A549 (cell line): Measurements from ENCODE around the gene STAG3. TPM values are rescaled to one million over a fixed set of nuclear protein-coding genes. Genes with fewer than 3 reads are reported as not detected.
"Not testable (repeated sequence)": the region's sequence is repeated elsewhere in the genome, so short reads cannot be mapped to it uniquely, and the experiment has no call there.

Experiments
- ATAC-seq, 2 experiments: fragments of 200-7000 bp in 1 of 2; fragments of >200 bp in 1 of 2; cut with Nextera tagmentation in 1 of 2; cut with Tn5 transposase in 1 of 2; 3 replicates each; pipeline versions ENCODE4 v1.8.0 to v1.9.1; 2018 to 2020; ENCODE audit warnings: mild to moderate bottlenecking in 1 of 2, moderate library complexity in 1 of 2
- CTCF ChIA-PET: fragments of 300-600 bp; sonication (Branson Sonifier 250); formaldehyde crosslinking; extraction: SDS; loops from one replicate; lab custom pipeline; 2021; ENCODE audit warnings: antibody characterized with exemption, inconsistent platforms; lab: Yijun Ruan, JAX
- POLR2A ChIA-PET: fragments of 350-600 bp; formaldehyde crosslinking; extraction: SDS; loops from one replicate; lab custom pipeline; 2021; ENCODE audit warnings: antibody characterized with exemption, inconsistent platforms; lab: Yijun Ruan, JAX
- DNase-seq, 2 experiments: peaks; one replicate each; pipeline versions ENCODE4 v3.0.0 to v3.0.0-alpha.2; 2011 to 2016; ENCODE audit warnings: low read depth in 1 of 2, low spot score in 1 of 2
- FAIRE-seq: peaks from 2 replicates; lab custom pipeline; 2011; peaks lifted over from hg19 to GRCh38; lab: Jason Lieb, UNC
- H3K27ac ChIP-seq, 2 experiments: fragments of >200 bp; sonication (Bioruptor Twin); formaldehyde crosslinking; 3 replicates each; pipeline ENCODE4 v1.5.1; 2016 to 2017
- H3K4me1 ChIP-seq: fragments of >200 bp; sonication (Bioruptor Twin); formaldehyde crosslinking; 3 replicates; pipeline ENCODE4 v1.6.1; 2016
- H3K4me2 ChIP-seq: fragments of >200 bp; sonication (Bioruptor Twin); formaldehyde crosslinking; 3 replicates; pipeline ENCODE4 v1.6.1; 2016
- H3K4me3 ChIP-seq: fragments of >200 bp; sonication (Bioruptor Twin); formaldehyde crosslinking; 3 replicates; pipeline ENCODE4 v1.5.1; 2016
- H3K9me3 ChIP-seq: fragments of >200 bp; sonication (Bioruptor Twin); formaldehyde crosslinking; 3 replicates; pipeline ENCODE4 v1.6.1; 2016
- CBX8 ChIP-seq: fragments of 200-600 bp; sonication (generic); IDR thresholded peaks from 2 replicates; pipeline ENCODE4 v1.6.1; 2016
- CHD2 ChIP-seq: fragments of 150-350 bp; IDR thresholded peaks from 2 replicates; pipeline ENCODE4 v1.6.1; 2014; ENCODE audit warnings: low read length; ENCODE audit not compliant: partially characterized antibody
- CTCF ChIP-seq: fragments of >200 bp; sonication (Bioruptor Twin); formaldehyde crosslinking; IDR thresholded peaks from 3 replicates; pipeline ENCODE4 v1.5.1; 2016
- FOSL2 ChIP-seq, 2 experiments: fragments of 450-650 bp in 1 of 2; fragments of >200 bp in 1 of 2; sonication (Bioruptor Twin) in 1 of 2; formaldehyde crosslinking; IDR thresholded peaks; 2 replicates each; pipeline versions ENCODE4 v1.5.0 to v1.6.1; 2016 to 2020; ENCODE audit warnings: mild to moderate bottlenecking in 1 of 2, moderate library complexity in 1 of 2
- HES2 ChIP-seq: fragments of >200 bp; sonication (Bioruptor Twin); formaldehyde crosslinking; IDR thresholded peaks from 2 replicates; pipeline ENCODE4 v1.6.1; 2016
- HEYL ChIP-seq: fragments of 250-450 bp; sonication (Bioruptor Pico); IDR thresholded peaks from 2 replicates; pipeline ENCODE4 v1.8.0; 2021; ENCODE audit warnings: mild to moderate bottlenecking, moderate library complexity
- HMGXB4 ChIP-seq: fragments of 250-450 bp; sonication (Bioruptor Pico); IDR thresholded peaks from 2 replicates; pipeline ENCODE4 v1.5.0; 2021; ENCODE audit warnings: mild to moderate bottlenecking, moderate library complexity, borderline replicate concordance
- HOXA7 ChIP-seq: fragments of 250-450 bp; sonication (Bioruptor Pico); IDR thresholded peaks from 2 replicates; pipeline ENCODE4 v1.5.0; 2020; ENCODE audit warnings: mild to moderate bottlenecking, moderate library complexity
- MAFK ChIP-seq: fragments of 450-650 bp; IDR thresholded peaks from 2 replicates; pipeline ENCODE4 v1.6.1; 2014; ENCODE audit not compliant: partially characterized antibody
- MAZ ChIP-seq: fragments of 150-350 bp; IDR thresholded peaks from 2 replicates; pipeline ENCODE4 v1.6.1; 2014; ENCODE audit warnings: antibody characterized with exemption, low read depth, low read length, borderline replicate concordance
- NFE2L2 ChIP-seq: fragments of 150-350 bp; conservative IDR thresholded peaks from 2 replicates; pipeline ENCODE4 v1.6.1; 2014; ENCODE audit warnings: low read length
- POLR2A ChIP-seq: IDR thresholded peaks from 2 replicates; pipeline ENCODE4 v1.6.1; 2012; ENCODE audit warnings: mild to moderate bottlenecking, low read length
- POLR2AphosphoS2 ChIP-seq: conservative IDR thresholded peaks from 2 replicates; pipeline ENCODE4 v1.6.1; 2012; ENCODE audit warnings: low read length, improper control_type of control experiment, inconsistent platforms
- RFX5 ChIP-seq: fragments of 450-650 bp; IDR thresholded peaks from 2 replicates; pipeline ENCODE4 v1.7.1; 2014; ENCODE audit warnings: antibody characterized with exemption, mild to moderate bottlenecking, moderate library complexity
- WGBS: methylation state at CpG from one replicate; pipeline ENCODE4 v1.1.6; 2017; ENCODE audit errors: missing lambda C conversion rate; 5-methylcytosine and 5-hydroxymethylcytosine counted together
- polyA plus RNA-seq, 4 experiments: library from polyadenylated mRNA; depleted of rRNA in 3 of 4; stranded (reverse); fragments of >200 nt; fragmentation: RNase III in 1 of 4; extraction: RNeasy Plus Mini Kit Qiagen cat#74134 plus additional on column Dnase treatment in 1 of 4; gene quantifications; 2 replicates in 3 of 4; 3 replicates in 1 of 4; pipeline ENCODE4 v1.2.3, GENCODE V29; 2011 to 2017
- TF ChIP-seq, protein P1 (sequence below): IDR thresholded peaks from 2 replicates; pipeline ENCODE4 v1.6.1; 2012; ENCODE audit warnings: low read depth, borderline replicate concordance
- TF ChIP-seq, protein P2 (sequence below): fragments of >200 bp; sonication (Bioruptor Twin); formaldehyde crosslinking; IDR thresholded peaks from 3 replicates; pipeline ENCODE4 v1.6.1; 2016

The STAG3 gene
- polyA plus RNA-seq, 2 of the 4 experiments (the other 2 are of a cell fraction): 0.25 to 0.50 TPM

- ChIA-PET CTCF (interaction anchor here (0.8 to 23.1 kb wide), 2 partner anchors 8 to 76 kb away, joined by 3 to 245 read pairs; no protein-coding TSS in a partner anchor), POLR2A (no interaction called here)
- DNase-seq (no peak), FAIRE-seq (no peak), ATAC-seq (no peak; a peak in 1 of 6 replicates)
- WGBS: 62% methylated on average over 3 of the region's 3 CpGs
- Histone ChIP-seq H3K4me1 (no peaks in the 10 kb centered on the region), H3K9me3 (no peaks in the 10 kb centered on the region), H3K4me3 (no peak overlapping the region), H3K4me2 (no peak overlapping the region), H3K27ac (no peak overlapping the region)
- TF ChIP-seq RFX5 (no peak), CHD2 (no peak), HOXA7 (CRISPR knock-in tag) (no peak), POLR2AphosphoS2 (no peak), CTCF (no peak), MAZ (no peak), HMGXB4 (CRISPR knock-in tag) (no peak), CBX8 (no peak)
- TF ChIP-seq, protein P1, sequence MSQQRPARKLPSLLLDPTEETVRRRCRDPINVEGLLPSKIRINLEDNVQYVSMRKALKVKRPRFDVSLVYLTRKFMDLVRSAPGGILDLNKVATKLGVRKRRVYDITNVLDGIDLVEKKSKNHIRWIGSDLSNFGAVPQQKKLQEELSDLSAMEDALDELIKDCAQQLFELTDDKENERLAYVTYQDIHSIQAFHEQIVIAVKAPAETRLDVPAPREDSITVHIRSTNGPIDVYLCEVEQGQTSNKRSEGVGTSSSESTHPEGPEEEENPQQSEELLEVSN: no peak
These were observed 35.3 kb upstream of the STAG3 start for GRCh38 chr7:100142461-100142860.

DNA sequence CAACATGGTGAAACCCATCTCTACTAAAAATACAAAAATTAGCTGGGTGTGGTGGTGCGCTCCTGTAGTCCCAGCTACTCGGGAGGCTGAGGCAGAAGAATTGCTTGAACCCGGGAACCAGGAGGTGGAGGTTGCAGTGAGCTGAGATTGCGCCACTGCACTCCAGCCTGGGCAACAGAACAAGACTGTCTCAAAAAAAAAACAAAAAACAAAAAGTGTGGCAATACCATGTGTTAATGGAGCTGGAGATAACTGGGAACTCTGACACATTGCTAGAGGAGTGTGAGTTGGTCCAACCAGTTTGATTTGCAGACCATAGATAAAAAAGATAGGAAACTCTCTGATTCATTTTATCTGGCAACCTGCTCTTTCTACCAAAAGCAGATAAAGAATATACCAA is 31.4 kb upstream of the STAG3 start:
- ATAC-seq, H3K4me3 ChIP-seq, FAIRE-seq, H3K4me2 ChIP-seq, H3K9me3 ChIP-seq, DNase-seq, H3K27ac ChIP-seq, H3K4me1 ChIP-seq: not testable (repeated sequence)
- POLR2A ChIA-PET: interaction anchor here (0.6 kb wide), 1 partner anchor 1745 kb away, joined by 3 read pairs; no protein-coding TSS in a partner anchor
- CTCF ChIA-PET: interaction anchor here (0.6 to 23.1 kb wide), 4 partner anchors 12 to 92 kb away, joined by 3 to 245 read pairs (median 3); no protein-coding TSS in a partner anchor
- WGBS: 86% methylated on average over 4 of the region's 4 CpGs

GRCh38 chr7:100147278-100147677 is 30.4 kb upstream of the STAG3 start:
- no peak for DNase-seq
- no peak overlapping the region for H3K4me3 ChIP-seq
- POLR2A ChIA-PET: interaction anchor here (3.1 kb wide), 1 partner anchor 14 kb away, joined by 16 read pairs; no protein-coding TSS in a partner anchor
- TF ChIP-seq POLR2A: no peak
- TF ChIP-seq, protein P2, sequence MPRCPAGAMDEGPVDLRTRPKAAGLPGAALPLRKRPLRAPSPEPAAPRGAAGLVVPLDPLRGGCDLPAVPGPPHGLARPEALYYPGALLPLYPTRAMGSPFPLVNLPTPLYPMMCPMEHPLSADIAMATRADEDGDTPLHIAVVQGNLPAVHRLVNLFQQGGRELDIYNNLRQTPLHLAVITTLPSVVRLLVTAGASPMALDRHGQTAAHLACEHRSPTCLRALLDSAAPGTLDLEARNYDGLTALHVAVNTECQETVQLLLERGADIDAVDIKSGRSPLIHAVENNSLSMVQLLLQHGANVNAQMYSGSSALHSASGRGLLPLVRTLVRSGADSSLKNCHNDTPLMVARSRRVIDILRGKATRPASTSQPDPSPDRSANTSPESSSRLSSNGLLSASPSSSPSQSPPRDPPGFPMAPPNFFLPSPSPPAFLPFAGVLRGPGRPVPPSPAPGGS: no peak
- no peak for TF ChIP-seq FOSL2 (IDR thresholded peaks at IDR 0.05)
- TF ChIP-seq FOSL2 (CRISPR knock-in tag; IDR thresholded peaks at IDR 0.05): no peak
- TF ChIP-seq HMGXB4 (CRISPR knock-in tag): no peak
- TF ChIP-seq HEYL (CRISPR knock-in tag): no peak
- no peak for TF ChIP-seq HES2
- TF ChIP-seq MAFK: no peak
- TF ChIP-seq NFE2L2: no peak
- TF ChIP-seq, all 56 proteins: peak for 0
- CTCF ChIA-PET: interaction anchor here (1.4 to 23.1 kb wide), 3 partner anchors 12 to 91 kb away, joined by 3 to 245 read pairs (median 3); no protein-coding TSS in a partner anchor
- Histone ChIP-seq H3K27ac (no peak overlapping the region), H3K4me2 (no peak overlapping the region), H3K4me1 (peaks cover 9% of the 10 kb centered on the region; the same call in 1 of the 3 replicates), H3K9me3 (no peaks in the 10 kb centered on the region)
- WGBS: 91% methylated on average over 2 of the region's 2 CpGs
- ATAC-seq (no peak), FAIRE-seq (no peak)
